ENCODE measurements around the gene RAI1.

GRCh38 chr17:17844079-17844478 is 162.8 kb downstream of the RAI1 start:
- peak in 1 of 3 donors; percentile 25 for TF ChIP-seq POLR2AphosphoS5 (IDR thresholded peaks at IDR 0.05)
- TF ChIP-seq, protein P1, sequence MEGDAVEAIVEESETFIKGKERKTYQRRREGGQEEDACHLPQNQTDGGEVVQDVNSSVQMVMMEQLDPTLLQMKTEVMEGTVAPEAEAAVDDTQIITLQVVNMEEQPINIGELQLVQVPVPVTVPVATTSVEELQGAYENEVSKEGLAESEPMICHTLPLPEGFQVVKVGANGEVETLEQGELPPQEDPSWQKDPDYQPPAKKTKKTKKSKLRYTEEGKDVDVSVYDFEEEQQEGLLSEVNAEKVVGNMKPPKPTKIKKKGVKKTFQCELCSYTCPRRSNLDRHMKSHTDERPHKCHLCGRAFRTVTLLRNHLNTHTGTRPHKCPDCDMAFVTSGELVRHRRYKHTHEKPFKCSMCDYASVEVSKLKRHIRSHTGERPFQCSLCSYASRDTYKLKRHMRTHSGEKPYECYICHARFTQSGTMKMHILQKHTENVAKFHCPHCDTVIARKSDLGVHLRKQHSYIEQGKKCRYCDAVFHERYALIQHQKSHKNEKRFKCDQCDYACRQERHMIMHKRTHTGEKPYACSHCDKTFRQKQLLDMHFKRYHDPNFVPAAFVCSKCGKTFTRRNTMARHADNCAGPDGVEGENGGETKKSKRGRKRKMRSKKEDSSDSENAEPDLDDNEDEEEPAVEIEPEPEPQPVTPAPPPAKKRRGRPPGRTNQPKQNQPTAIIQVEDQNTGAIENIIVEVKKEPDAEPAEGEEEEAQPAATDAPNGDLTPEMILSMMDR (IDR thresholded peaks at IDR 0.05 in 8 of 11, conservative IDR thresholded peaks at IDR 0.05 in 3 of 11) = no peak
- TF ChIP-seq POLR2A (IDR thresholded peaks at IDR 0.05) = no peak

Measured in spleen (tissue), 7 donors.